GM18909 (cell line): ENCODE results near the gene TAAR2.
"Not testable (repeated sequence)": the region's sequence is repeated elsewhere in the genome, so short reads cannot be mapped to it uniquely, and the experiment has no call there.

ENCODE experiments used
- ATAC-seq: cut with Tn5 transposase; IDR thresholded peaks from one replicate; pipeline ENCODE4 v1.9.1; 2021; ENCODE audit warnings: mild to moderate bottlenecking; ENCODE audit not compliant: unreplicated experiment, poor library complexity

Gene TAAR2

GRCh38 chr6:132616677-132617076 lies 7.4 kb downstream of the TAAR2 start:
- ATAC-seq = no peak

DNA sequence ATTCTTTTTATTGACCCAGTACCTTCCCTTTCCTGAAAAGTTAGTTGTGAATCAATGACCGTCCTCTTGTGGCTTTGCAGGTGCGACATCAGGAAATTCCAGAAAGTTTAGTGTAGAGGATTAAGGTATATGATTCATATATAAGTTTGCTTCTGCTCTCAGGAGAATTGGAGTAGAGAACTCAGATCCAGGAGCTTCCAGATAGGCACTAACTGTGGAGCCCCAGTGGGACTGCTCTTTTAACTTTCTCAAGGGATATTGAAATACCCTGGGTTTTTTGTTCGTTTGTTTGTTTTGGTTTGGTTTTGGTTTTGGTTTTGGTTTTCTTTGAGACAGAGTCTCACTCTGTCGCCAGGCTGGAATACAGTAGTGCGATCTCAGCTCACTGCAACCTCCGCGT lies 9.5 kb downstream of the TAAR2 start:
- peak; percentile 57 for ATAC-seq

DNA sequence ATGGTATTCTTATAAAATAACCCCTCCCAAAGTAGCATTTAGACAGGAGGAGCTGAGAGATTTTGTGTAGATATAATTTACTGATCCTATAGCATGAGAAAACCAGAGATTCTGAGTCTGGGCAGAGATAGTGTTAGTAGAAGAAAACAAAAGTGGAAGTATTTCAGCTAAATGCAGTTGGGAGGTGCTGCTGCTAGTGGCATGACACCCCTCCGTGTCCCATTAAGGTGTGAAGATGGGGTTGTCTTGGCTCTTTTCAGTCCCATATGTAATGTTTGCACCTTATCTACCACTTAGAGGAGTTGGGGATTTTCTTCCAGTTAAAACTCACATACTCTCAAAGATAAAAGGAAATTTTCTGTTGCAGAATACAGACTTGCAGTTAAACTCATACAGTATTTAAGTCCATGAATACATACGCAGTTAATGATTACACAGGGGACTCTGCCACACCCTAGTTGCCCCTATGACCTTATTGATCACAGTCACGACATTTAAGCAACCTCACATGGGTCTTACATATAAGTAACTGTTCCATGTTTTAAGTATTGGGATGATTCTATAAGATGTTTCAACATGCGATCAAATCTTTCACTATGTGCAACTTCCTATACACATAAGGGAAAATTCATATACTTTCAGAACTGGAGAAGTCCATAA lies 11.5 kb downstream of the TAAR2 start:
- ATAC-seq = peak; percentile 55

- no peak for ATAC-seq
Measured at GRCh38 chr6:132611616-132612015, 12.5 kb downstream of the TAAR2 start.

DNA sequence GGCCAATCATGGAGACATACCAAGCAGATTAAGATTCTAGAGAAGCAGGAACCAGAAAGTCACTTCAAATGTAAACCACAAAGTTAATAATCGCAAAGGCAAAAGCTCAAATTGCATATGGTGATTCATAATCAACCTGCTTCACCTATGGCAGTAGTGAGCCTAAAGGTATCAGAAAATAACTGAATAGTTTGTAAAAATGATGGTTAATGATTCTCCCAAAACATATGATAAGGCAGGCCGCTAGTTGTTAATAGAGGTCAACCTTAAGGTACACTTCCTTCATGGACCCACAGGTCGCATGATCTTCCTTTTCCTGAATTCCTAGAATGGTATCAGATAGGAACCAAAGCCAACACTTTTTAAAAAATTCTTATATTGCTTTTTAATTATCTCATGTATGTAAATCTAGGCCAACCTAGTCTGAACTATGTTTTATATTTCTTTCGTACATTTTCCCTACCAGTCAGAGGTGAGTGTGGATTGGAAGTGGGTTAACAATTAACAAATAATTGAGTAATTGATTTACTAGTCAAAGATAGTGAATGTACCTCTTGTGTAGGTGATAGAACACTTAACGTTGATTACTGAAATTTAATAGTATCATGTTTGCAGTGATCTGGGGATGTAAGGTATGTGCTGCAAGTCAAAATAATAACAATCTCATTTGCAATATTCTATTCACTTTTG lies 16.4 kb downstream of the TAAR2 start:
- ATAC-seq = peak; percentile 85

- no peak for ATAC-seq
Measured at GRCh38 chr6:132604635-132605152, 19.4 kb downstream of the TAAR2 start.

DNA sequence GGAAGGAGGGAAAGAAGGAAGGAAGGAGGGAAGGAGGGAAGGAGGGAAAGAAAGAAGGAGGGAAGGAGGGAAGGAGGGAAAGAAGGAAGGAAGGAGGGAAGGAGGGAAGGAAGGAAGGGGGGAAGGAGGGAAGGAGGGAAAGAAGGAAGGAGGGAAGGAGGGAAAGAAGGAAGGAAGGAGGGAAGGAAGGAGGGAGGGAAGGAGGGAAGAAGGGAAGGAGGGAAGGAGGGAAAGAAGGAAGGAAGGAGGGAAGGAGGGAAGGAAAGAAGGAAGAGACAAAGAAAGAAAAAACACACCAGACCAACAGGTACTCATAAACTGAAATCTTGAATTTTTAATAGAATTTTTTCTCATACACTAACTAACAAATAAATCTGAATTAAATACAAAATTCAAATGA lies 23.2 kb downstream of the TAAR2 start:
- ATAC-seq = not testable (repeated sequence)

DNA sequence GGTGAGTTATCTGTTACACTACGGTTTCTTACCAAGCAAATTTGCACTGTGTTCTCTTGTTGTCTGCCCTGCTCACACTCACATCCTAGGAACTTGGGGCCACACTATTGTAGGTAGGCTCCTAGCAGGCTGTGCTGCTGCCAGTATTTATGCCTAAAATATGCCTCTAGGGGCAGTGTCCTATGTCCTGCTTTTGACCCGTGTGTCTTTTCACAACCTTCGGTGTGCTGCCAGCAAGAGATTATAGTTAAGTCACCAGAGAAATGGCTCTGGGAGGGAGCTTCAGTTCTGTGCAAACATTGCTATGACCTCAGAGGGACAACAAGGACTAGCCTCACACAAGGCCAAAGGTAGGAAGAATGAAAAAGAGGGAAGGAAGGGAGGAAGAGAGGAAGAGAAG lies 25.6 kb downstream of the TAAR2 start:
- ATAC-seq = peak; percentile 79

- ATAC-seq = no peak
Measured at GRCh38 chr6:132596201-132596600, 27.9 kb downstream of the TAAR2 start.

DNA sequence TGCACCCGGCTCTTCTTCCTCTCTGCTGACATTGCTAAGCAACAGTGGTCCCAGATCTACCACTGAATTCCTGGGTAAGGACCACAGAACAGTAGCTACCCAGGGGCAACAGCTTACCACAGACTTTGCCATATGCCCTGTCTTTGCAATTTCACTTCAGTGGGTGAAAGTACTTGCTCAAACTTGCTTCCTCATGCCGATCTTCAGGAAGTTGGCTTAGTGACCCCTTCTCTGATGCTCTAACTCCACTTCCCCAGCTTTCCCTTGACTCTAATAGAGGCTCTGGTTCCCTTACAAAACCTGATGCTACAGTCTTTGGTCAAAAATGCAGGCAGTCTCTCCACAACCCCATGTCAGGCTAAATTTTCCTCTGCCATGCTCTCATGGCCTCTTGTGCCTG lies 31.2 kb downstream of the TAAR2 start:
- no peak for ATAC-seq

GRCh38 chr6:132590362-132590761 lies 33.7 kb downstream of the TAAR2 start:
- no peak for ATAC-seq

- ATAC-seq = no peak
Measured at GRCh38 chr6:132589454-132589853, 34.6 kb downstream of the TAAR2 start, which contains the start of gene TAAR5. TAAR5 (minus strand) TSS chr6:132589741; CDS start chr6:132589686, 55 bp downstream.

DNA sequence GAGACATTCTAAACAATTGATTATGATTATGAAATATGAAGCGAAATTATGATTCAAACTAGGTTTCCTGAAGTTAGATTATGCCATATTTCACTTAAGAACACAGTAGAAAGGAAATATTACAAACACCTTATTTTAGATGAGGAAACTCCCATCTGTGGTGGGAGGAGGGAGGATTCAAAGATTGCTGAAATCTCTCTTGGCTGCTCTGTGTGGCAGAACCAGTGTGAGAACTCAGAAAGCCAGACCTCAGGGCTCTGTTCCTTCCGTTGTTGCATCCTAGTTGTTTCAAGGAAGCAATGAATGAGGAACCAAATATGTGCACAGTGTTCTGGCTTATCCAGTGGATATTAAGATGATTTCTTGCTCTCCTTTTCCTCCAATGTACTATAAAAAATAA lies 36.7 kb downstream of the TAAR2 start:
- ATAC-seq = no peak

GRCh38 chr6:132584698-132585097 lies 39.4 kb downstream of the TAAR2 start:
- no peak for ATAC-seq

- no peak for ATAC-seq
Measured at GRCh38 chr6:132571774-132572173, 52.3 kb downstream of the TAAR2 start.

DNA sequence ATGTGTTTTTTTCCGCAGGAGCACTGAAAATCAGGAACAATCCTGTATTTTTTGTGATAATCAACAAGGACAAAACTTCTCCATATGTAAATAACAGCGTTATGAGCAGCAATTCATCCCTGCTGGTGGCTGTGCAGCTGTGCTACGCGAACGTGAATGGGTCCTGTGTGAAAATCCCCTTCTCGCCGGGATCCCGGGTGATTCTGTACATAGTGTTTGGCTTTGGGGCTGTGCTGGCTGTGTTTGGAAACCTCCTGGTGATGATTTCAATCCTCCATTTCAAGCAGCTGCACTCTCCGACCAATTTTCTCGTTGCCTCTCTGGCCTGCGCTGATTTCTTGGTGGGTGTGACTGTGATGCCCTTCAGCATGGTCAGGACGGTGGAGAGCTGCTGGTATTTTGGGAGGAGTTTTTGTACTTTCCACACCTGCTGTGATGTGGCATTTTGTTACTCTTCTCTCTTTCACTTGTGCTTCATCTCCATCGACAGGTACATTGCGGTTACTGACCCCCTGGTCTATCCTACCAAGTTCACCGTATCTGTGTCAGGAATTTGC lies 53.8 kb downstream of the TAAR2 start, which contains the start of gene TAAR6:
TSS of gene TAAR6 (plus strand) at position 102 of the 557 bp plus-strand sequence. CDS start at position 102, 0 bp downstream.
- no peak for ATAC-seq

DNA sequence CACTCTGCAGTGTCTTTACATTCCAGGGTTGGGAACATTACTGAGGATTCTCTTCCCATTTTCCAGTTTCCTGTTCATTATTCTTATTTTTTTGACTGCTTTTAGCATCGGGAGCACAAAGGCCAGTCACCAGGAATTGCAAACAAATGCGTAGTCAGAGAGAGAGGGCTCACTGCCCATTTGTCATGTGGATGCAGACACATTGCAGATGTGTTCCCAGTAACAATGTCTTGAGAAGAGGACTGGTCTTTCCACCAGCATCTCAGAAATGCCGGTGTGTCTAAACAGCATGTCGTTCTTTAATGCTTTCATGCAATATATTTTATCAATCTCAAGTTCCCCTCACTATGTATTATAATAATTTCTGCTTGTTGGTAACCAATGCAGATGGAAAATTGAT lies 54.9 kb downstream of the TAAR2 start:
- ATAC-seq = no peak

- ATAC-seq = no peak
Measured at GRCh38 chr6:132568611-132569010, 55.5 kb downstream of the TAAR2 start.

DNA sequence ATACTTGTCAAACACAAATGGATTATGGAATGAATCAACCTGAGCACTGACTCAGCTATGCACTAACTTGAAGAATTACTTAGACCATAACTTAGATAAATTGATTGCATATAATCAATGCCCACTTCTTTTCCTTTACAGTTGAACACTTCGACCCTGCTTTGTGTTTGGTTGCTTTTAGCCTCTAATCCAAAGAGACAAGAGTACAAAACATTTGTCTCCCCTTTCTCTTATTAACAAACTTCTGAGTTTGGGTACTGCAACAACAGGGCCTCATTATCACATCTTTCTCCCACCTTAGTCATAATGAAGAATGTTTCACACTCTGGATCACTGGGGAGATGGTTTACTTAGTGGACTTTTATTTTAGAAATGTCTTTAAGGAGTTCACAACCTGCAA lies 56.5 kb downstream of the TAAR2 start:
- no peak for ATAC-seq
